ENCODE results near the gene HUS1B. TPM values are rescaled to one million over a fixed set of nuclear protein-coding genes. Genes with fewer than 3 reads are reported as not detected.
"Not testable (repeated sequence)": the region's sequence is repeated elsewhere in the genome, so short reads cannot be mapped to it uniquely, and the experiment has no call there.

HUS1B gene
- total RNA-seq = 0.99 TPM in 1 of 2 replicates, not detected in the other

DNA sequence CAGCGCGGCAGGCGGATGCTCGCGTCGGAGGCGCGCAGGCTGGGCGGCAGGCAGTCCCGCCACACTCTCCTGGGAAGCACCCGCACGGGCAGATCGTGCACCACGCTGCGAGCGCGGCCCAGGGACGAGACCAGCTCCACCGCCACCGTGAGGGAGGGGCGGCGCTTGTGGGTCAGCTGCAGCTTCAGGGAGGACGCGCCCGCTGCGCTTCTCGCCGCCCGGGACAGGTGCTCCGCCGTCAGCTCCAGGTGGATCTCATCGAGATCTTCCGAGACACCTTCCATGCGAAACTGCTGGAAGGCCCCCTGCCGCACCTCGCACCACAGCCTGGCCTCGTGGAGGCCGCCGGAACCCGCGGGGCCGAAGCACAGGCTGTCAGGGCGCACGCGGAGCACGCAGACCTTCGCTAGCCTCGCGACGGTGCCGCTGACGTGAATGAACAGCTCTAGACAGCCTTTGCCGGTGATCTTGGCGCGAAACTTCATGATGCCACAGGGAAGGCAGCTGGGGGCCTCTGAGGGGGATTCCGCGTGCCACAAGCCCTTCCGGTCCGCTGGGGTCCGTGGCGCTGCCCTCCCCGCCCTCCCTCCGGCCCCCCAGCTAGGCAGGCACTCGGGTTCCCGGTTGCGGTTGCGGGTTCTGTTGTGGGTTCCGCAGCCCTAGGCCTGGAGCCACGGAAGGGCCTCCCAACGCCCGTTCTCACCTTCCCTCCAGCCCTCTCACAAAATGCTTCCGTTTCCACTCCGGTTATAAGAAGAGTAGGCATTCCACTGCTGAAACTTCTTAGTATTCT is at the start of gene HUS1B:
Gene HUS1B (minus strand): TSS at position 641 of the 793 bp plus-strand sequence. CDS start 156 bp downstream, at position 485.
- no peak for DNase-seq (ENCODE audit: extremely low read depth, low read depth, low spot score)

DNA sequence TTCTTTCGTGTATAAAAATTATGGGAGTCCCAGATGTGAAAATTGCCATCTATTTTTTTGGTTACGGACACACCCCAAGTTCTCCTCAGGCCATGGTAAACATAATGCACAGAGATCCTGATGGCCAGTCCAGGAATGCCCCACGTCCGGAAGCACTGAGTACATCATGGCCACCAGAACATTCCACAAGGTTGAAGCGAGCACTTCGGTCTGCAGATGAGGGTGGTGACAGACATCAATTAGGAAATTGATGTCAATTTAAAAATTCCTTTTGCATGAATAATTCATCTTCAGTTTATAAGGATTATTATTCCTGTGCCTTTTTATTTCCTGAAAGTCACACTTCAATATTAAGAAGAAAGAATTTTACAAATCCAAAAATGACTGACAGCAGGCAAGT is 49.2 kb upstream of the HUS1B start:
- no peak for DNase-seq (ENCODE audit: extremely low read depth, low read depth, low spot score)

DNA sequence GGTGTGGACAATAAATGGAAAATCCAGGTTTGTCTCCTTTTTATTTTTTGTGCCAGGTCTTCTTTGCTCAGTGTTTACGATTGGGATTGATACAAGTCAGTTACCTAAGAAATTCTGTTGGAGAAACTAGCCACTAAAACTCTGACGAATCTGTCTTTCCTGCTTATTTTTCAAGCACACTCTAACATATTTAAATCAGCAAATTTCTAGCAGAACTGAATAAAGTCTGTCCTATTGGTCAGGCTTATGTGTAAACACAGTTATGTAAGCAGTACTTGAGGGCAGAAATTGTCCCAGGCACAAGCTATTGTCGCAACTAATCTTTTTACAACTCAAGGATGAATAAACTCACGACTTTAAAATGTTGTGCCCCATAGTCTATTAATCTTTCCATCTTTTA is 48.1 kb upstream of the HUS1B start:
- DNase-seq (ENCODE audit: extremely low read depth, low read depth, low spot score) = no peak

DNA sequence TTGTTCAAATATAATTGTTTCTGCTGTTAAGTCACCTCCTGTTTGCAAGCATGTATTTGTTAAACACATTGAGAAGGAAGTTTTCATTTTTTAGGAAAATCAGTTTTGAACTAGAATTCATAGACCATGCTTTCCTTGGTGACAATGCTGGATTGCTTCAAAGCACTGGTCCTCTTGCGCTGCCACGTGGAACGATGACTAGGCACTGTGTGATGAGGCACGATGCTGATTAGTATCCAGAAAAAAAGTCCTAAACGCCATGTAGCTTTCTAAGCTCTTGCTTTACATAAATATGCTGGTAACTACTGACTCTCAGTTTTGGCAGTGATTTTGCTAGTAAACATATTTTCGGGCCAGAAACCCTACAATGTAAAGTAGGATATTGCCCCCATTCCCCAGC is 47.1 kb upstream of the HUS1B start:
- DNase-seq (ENCODE audit: extremely low read depth, low read depth, low spot score) = no peak

DNA sequence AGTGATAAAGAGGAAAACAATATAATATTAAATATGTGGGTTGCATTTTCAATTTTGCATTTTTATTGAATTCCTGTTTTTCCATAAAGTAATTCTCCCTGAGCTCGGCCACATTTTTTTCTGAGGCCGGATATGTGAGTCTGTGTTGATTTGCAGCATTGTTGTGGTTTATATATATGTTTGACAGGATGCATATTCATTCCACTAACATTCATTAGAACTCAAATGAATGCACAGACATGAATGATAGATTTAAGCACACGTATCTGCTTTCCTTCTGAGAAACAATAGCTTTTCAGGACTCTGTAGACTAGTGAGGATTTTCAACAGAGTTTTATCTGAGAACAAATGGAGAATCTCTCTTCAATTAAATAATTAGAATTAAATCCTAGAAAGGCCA is 46.7 kb upstream of the HUS1B start:
- no peak for DNase-seq (ENCODE audit: extremely low read depth, low read depth, low spot score)

DNA sequence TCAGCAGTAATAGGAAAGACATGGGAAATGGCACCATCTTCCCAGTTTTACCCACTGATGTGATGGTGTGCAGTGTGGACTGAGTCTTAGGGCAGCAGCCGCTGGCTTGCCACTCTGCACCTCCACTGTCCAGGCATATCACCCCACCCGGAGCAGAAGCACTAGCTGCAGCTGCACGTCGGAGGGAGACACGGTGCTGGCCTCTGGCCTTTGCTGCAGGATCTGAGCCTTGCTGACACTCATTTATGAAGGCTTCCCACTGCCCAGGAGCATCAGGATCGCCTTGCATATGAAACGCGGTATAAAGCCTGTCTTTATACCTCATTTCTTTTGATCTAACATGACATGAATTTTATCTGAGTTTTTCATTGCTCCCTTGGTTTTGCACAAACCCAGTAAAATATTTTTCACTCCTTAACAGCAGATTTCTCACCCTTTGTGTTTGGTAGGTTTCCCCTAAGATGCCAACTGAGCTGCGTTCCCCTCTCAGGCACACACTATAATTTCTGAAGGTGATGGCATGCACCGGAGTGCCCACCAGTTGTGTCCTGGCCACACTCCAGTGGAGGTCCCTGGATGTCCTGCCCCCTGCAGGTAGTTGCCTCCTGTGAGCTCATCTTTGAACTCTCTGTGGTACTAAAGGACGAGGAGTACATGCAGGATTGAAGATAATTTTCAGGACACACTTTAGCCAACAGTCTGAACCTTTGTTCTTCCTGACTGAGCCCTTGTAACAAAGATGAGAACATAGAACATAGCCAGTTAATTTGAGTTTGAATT is 45.0 kb upstream of the HUS1B start:
- no peak for DNase-seq (ENCODE audit: extremely low read depth, low read depth, low spot score)

DNA sequence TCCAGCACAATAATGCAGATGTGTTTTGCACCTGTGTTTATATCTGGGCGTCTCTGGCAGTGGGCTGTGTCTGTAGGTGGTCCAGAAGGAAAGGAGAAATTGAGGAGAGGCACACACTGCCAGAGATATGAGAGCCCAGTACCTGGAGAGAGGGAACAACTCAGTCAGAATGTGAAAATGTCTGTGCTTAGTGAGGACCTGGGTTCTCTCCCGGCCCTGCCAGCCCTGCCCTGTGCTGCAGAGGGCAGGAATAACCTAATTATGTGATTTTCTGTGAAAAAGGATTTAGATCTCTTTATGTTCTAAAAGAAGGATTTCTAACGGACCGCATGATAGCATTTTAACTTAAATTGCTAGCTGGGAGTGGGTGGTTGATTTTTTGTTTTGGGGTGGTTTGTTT is 44.3 kb upstream of the HUS1B start:
- DNase-seq (ENCODE audit: extremely low read depth, low read depth, low spot score) = no peak

DNA sequence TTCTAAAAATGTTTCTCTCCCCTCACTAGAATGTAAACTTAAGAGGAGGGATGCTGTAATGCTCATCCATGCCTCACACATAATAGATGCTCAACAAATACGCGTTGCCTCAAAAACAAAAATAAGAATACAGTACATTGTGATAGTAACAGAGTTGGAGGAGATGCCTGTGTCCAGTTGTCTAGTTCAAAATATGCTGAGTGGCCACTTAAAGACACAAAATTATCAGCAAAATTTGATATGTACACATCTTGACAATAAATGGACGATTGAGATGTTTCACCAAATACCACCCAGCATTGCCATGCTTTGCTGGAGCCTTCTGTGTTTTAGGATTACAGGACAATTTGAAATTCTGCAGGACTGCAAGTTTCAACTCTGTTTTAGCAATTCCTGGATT is 43.6 kb upstream of the HUS1B start:
- no peak for DNase-seq (ENCODE audit: extremely low read depth, low read depth, low spot score)

DNA sequence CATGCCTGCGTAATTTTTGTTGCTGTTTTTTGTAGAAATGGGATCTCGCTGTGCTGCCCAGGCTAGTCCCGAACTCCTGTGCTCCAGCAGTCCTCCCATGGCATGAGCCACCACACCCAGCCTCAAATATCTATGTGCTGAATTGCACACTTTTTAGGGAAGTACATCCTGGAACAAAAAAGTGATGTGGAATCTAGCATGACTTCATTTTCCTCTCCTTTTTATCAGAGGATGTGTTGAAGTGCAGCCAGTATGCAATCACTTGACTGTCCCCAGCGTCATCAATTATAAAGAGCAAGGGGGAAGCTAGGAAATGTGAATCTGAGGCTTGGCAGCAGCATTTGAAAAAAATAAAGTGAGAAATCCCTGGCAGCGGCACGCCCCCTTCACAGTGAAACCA is 42.4 kb upstream of the HUS1B start:
- no peak for DNase-seq (ENCODE audit: extremely low read depth, low read depth, low spot score)

DNA sequence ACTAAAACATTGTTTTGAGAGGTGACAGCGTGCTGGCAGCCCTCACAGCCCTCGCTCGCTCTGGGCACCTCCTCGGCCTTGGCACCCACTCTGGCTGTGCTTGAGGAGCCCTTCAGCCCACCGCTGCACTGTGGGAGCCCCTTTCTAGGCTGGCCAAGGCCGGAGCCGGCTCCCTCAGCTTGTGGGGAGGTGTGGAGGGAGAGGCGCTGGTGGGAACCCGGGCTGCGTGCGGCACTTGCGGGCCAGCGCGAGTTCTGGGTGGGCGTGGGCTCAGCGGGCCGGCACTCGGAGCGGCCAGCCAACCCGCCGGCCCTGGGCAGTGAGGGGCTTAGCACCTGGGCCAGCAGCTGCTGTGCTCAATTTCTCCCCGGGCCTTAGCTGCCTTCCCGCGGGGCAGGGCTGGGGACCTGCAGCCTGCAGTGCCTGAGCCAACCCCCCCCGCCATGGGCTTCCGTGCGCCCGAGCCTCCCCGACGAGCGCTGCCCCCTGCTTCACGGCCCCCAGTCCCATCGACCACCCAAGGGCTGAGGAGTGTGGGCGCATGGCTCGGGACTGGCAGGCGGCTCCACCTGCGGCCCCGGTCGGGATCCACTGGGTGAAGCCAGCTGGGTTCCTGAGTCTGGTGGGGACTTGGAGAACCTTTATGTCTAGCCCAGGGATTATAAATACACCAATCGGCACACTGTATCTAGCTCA is 37.7 kb upstream of the HUS1B start:
- not testable (repeated sequence) for DNase-seq (ENCODE audit: extremely low read depth, low read depth, low spot score)

DNA sequence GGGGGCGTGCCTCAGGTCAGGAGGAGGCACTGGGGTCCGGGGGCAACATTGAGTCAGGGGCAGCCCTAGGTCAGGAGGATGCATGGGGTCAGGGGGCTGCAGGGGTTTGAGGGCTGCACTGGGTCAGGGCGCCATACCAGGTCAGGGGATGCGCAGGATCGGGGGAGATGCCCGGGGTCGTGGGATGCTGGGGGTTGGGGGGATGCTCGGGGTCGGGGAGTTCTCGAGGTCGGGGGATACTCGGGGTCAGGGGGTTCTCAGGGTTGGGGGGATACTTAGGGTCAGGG is 36.8 kb upstream of the HUS1B start:
- DNase-seq (ENCODE audit: extremely low read depth, low read depth, low spot score) = no peak

DNA sequence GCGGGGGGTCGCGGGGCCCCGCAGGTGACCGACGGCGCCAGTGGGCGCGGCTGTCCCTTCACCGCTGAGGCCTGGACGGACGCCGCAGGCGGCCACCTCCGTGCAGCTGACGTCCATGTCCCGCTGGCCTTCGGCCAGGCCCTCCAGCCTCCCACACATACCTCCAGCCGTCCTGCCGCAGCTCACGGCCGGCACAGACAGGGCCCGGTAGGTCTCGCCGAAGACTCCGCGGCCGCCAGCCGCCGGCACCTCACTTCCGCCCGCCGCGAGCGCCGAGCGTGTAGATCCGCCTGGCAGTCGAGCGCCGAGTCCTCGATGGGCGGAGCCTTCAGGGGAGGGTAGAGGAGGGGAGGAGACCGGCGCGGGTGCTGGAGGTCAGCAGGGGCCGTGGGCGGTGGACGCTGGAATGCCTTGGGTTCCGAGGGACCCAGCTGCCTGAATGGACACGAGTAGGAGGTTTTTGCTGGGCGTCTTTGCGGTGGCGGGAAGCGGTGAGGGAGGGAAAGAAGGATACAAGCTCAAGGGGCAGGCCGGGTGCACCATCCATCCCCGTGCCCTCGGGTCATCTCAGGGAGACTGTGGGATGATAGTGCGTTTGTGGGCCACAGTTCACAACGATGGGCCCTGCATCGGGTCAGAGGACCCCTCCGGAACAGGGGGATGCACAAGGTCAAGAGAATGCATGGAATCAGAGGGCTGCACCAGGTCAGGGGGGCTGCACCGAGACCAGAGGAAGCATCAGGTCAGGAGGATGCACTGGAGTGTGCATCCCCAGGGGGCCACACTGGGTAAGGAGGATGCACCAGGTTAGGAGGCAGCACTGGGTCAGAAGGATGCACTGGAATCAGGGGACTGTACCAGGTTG is 36.2 kb upstream of the HUS1B start, which contains the start of gene EXOC2:
Gene EXOC2 (minus strand): TSS at position 282 of the 865 bp plus-strand sequence. CDS start 55,321 bp downstream, outside the sequence.
- DNase-seq (ENCODE audit: extremely low read depth, low read depth, low spot score) = no peak

DNA sequence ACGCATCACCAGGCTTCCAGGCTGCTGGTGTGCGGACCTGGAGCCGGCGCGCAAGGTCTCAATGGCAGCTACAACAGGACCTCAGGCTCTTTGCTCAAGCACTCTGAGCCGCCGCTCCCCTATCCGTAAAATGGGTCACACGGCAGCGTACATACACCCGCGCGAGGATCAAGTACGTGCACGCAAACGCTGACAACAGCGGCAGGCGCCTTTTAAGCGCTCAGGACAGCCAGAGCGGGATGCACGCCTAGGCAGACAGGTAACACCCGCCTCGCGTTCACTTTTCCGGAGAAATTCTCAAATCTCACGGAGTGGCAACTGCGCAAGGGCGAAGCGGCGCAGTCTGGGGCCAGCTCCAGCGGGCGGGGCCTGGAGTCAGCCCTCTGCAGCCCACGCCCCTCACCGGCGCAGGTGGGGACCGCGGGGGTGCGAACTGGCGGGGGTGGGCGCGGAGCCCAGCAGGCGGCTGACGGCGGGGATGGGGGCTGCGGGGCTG is 35.5 kb upstream of the HUS1B start:
- no peak for DNase-seq (ENCODE audit: extremely low read depth, low read depth, low spot score)

DNA sequence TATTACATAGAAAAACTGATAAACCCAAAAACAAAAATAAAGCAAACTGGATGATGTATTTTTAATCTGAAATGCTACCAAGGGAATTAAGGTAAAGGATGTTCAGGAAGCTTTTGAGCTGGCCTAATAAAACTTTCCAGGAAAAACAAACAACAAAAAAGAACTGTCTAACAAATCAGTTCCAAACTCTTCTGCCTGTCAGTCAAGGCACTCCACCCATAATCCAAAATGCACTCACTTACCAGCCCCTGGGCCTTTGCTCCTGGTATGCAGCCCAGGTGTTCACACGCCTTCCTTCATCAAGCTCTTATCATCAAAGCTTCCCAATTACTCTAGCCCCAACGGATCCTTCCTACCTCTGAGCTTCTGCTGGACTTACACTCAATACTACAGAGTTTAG is 32.3 kb upstream of the HUS1B start:
- no peak for DNase-seq (ENCODE audit: extremely low read depth, low read depth, low spot score)

DNA sequence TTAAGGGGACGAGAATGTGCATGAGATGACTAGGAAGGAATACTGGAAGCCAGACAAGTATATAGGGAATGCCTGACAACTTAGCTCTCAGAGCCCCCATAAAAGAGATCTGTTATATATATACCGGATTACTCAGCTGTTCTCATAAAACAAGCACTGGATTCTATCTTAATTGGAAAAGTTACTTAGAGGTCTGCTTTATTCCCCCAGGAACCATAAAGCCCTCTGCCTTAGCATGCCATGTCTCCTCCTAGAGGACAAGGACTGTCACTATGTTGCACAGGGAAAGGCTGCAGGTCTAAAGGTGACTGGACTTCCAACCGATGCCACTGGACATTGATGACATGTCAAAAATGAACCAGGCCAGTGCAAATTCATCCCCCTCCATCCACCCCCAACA is 29.6 kb upstream of the HUS1B start:
- DNase-seq (ENCODE audit: extremely low read depth, low read depth, low spot score) = no peak

DNA sequence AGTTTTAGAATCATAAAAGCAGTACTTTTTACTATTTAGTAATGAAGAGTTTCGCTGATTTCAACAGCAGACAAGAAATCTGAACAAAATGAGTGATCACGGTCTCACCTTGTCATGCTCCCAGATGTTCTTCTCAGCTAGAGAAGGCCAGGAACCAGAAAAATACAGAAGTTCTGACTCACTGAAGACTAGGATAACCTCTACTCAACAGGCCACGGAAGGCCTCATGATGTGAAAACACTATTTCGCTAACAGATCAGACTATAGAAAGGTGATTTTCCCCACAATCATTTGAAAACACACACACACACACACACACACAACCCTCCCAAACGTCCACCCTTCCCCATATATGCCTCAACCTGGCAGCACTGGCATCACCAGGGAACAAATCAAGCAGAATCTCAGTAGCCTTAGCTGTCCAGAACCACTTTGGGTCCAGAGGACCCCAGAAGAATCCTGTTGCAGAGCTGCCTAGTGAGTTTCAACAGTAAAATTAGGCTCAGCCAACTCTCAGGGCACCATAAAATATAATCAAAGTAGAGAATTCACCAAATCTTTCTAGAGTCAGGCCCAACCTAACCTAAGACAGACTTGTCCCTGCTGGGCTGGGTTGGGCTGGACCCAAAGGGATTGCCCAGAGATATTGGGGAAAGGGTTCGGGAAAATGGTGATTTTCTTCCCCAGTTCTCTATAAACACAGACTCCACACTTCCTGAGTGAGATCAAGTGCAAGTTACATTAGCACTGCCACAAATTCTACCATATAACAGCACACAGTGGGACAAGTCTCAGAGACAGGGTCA is 28.1 kb upstream of the HUS1B start:
- DNase-seq (ENCODE audit: extremely low read depth, low read depth, low spot score) = no peak

DNA sequence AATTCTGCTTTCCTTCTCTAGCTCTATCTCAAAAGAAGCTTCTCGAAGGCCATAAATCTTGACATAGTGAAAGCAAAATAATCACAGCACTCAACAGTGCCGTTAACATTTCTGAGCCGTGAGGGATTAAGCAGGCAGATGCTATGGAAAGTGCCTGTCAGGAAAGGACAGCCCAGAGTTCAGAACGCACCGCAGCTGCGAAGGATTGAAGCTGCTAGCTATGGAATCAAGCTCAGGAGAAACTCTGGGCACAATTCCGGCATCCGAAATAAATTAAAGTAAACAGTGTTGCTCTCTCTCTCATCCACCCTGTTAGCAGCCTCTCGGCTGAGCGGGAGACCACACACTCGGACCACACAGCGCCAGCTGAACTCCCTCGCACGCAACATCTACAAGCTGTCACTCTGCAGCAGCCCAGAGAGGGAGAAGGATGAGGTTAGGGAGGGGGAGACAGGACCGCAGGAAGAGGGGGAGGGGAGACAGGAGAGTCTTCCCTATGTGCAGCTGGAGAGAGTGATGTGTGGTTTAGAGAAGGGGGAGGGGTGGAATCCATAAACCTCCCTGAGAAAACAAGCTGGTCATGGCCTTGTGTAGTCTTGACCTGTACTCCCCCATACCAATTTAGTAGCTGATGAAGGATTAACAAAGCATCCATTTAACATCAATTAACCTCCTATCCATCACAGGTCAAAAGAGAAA is 27.0 kb upstream of the HUS1B start:
- DNase-seq (ENCODE audit: extremely low read depth, low read depth, low spot score) = no peak

DNA sequence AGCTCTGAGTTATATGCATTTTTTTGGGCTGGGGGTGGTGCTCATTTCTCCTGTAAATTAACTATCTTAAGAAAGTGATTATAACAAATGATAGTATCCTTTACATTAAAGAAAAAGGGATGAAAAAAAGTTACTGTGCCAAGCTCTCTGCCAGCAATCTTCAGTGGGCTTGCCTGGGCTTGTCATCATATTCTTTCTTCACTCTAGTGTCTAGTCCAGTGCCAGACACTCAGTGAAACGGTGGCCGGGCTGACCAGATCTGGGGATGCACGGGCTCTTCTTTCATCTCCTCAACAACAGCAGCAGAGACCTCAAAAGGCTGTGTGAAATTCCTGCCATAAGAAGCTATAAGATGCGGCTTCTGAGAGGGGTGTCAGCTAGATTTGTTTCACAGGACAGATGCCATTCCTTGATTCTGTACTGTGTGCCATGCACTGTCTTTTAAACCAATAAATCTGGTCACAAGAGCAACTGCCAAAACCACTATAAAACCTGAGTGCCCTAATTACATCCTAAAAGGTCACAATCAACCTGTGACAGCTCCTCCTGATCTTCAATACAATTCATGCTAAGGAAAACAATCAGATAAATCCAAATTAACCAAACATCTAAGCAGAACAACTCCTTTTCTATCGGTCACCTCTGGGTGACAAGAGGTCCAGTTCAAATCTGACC is 23.9 kb upstream of the HUS1B start:
- DNase-seq (ENCODE audit: extremely low read depth, low read depth, low spot score) = no peak

DNA sequence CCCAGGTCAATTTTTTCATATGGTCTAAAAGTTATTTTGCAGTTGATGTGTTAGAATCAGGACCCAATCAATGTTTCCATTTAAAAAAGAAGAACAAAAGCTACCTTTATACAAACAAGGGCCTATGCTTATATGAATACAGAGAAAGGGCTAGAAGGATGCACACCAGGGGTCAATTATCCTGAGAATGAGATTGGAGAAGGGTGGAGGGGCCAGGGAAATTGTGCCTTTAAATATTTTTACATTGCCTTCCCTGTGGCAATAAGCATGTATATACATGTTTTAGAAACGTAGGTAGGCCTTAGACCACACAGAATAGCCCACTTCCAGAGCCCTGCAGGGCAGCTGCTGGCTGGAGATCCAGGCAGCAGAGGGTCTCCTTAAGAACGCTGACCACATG is 23.4 kb upstream of the HUS1B start:
- DNase-seq (ENCODE audit: extremely low read depth, low read depth, low spot score) = no peak
